HG02678 (cell line): ENCODE data around the gene GPC6.
A peak's percentile ranks its signal among the peaks of the same experiment; 100 is the strongest.
"Not testable (repeated sequence)": the region's sequence is repeated elsewhere in the genome, so short reads cannot be mapped to it uniquely, and the experiment has no call there.

Experiments
- ATAC-seq: cut with Tn5 transposase; IDR thresholded peaks from one replicate; pipeline ENCODE4 v1.9.1; 2021; ENCODE audit warnings: mild to moderate bottlenecking, moderate library complexity; ENCODE audit not compliant: unreplicated experiment

Gene GPC6

GRCh38 chr13:94177041-94177440 lies 950.4 kb downstream of the GPC6 start:
- ATAC-seq: no peak

GRCh38 chr13:94178625-94179244 lies 952.1 kb downstream of the GPC6 start:
- no peak for ATAC-seq

GRCh38 chr13:94181461-94182107 lies 955.0 kb downstream of the GPC6 start:
- ATAC-seq: no peak

GRCh38 chr13:94182185-94182761 lies 955.7 kb downstream of the GPC6 start:
- no peak for ATAC-seq

GRCh38 chr13:94186470-94186869 lies 959.9 kb downstream of the GPC6 start:
- no peak for ATAC-seq

- no peak for ATAC-seq
These were observed 961.7 kb downstream of the GPC6 start for GRCh38 chr13:94188201-94188854.

- peak; percentile 55 for ATAC-seq
These were observed 965.9 kb downstream of the GPC6 start for GRCh38 chr13:94192431-94192975.

GRCh38 chr13:94195715-94196114 lies 969.1 kb downstream of the GPC6 start:
- no peak for ATAC-seq

GRCh38 chr13:94196413-94196812 lies 969.8 kb downstream of the GPC6 start:
- no peak for ATAC-seq

GRCh38 chr13:94198681-94199080 lies 972.1 kb downstream of the GPC6 start:
- ATAC-seq: no peak

- no peak for ATAC-seq
These were observed 972.5 kb downstream of the GPC6 start for GRCh38 chr13:94199135-94199534.

GRCh38 chr13:94201022-94201421 lies 974.4 kb downstream of the GPC6 start:
- no peak for ATAC-seq

GRCh38 chr13:94204163-94204562 lies 977.6 kb downstream of the GPC6 start:
- ATAC-seq: no peak

- no peak for ATAC-seq
These were observed 978.3 kb downstream of the GPC6 start for GRCh38 chr13:94204946-94205345.

- ATAC-seq: no peak
These were observed 979.3 kb downstream of the GPC6 start for GRCh38 chr13:94205896-94206295.

- ATAC-seq: no peak
These were observed 982.5 kb downstream of the GPC6 start for GRCh38 chr13:94209117-94209516.

- ATAC-seq: not testable (repeated sequence)
These were observed 983.3 kb downstream of the GPC6 start for GRCh38 chr13:94209913-94210312.

GRCh38 chr13:94210816-94211215 lies 984.2 kb downstream of the GPC6 start:
- ATAC-seq: no peak

GRCh38 chr13:94212196-94212595 lies 985.6 kb downstream of the GPC6 start:
- ATAC-seq: no peak

- ATAC-seq: no peak
These were observed 987.5 kb downstream of the GPC6 start for GRCh38 chr13:94214121-94214520.

GRCh38 chr13:94214975-94215374 lies 988.4 kb downstream of the GPC6 start:
- ATAC-seq: no peak

- ATAC-seq: no peak
These were observed 989.9 kb downstream of the GPC6 start for GRCh38 chr13:94216476-94216875.
